K562 (cell line): ENCODE results near the gene POLR2B. TPM values are rescaled to one million over a fixed set of nuclear protein-coding genes. Genes with fewer than 3 reads are reported as not detected.

Experiments
- ATAC-seq: fragments of 200-7000 bp; cut with Tn5 transposase; 3 replicates; pipeline ENCODE4 v1.9.1; 2020; ENCODE audit warnings: moderate library complexity
- BruUV-seq: library from RNA; stranded (reverse); fragments of 400-500 nt; replicated peaks from 2 replicates; lab custom pipeline; 2021; lab: Mats Ljungman, UMichigan
- CTCF ChIA-PET: fragments of 300-600 bp; formaldehyde crosslinking; extraction: SDS; loops from one replicate; lab custom pipeline; 2021; ENCODE audit warnings: low intra/inter-chr PET ratio; lab: Yijun Ruan, JAX
- POLR2A ChIA-PET: fragments of 300-600, 350-650 bp; sonication (Branson Sonifier 250); formaldehyde crosslinking; extraction: SDS; loops from one replicate; lab custom pipeline; 2021; ENCODE audit warnings: antibody characterized with exemption, inconsistent platforms; lab: Yijun Ruan, JAX
- DNase-seq, 4 experiments: peaks; one replicate each; pipeline versions ENCODE4 v3.0.0 to v3.0.0-alpha.2; 2011 to 2018; ENCODE audit warnings: low spot score in 3 of 4, mixed read lengths in 3 of 4; ENCODE audit errors: extremely low read depth in 1 of 4
- FAIRE-seq: peaks from 2 replicates; lab custom pipeline; 2011; peaks lifted over from hg19 to GRCh38; lab: Jason Lieb, UNC
- H2AFZ ChIP-seq: 2 replicates; pipeline ENCODE4 v1.6.0; 2011; ENCODE audit warnings: low read depth, low read length, control low read depth, inconsistent platforms
- H3K27ac ChIP-seq: fragments of 200-600 bp; 3 replicates; pipeline ENCODE4 v1.8.0; 2011; ENCODE audit warnings: low read depth, mild to moderate bottlenecking, control low read depth, inconsistent platforms, low read length, moderate library complexity, mixed read lengths; ENCODE audit errors: extremely low read depth
- H3K27me3 ChIP-seq, 2 experiments: fragments of 300-600 bp in 1 of 2; 2 replicates in 1 of 2; 3 replicates in 1 of 2; pipeline versions ENCODE4 v1.6.0 to v1.8.0; 2011; ENCODE audit warnings: inconsistent platforms in 2 of 2, low read length in 2 of 2, mild to moderate bottlenecking in 1 of 2, mixed read lengths in 1 of 2, moderate library complexity in 1 of 2; ENCODE audit not compliant: control insufficient read depth in 2 of 2, insufficient read depth in 2 of 2
- H3K36me3 ChIP-seq: fragments of 300-600 bp; 3 replicates; pipeline ENCODE4 v1.8.0; 2011; ENCODE audit warnings: mild to moderate bottlenecking, low read length, inconsistent platforms; ENCODE audit not compliant: control insufficient read depth, insufficient read depth
- H3K4me1 ChIP-seq, 2 experiments: fragments of 200-600 bp in 1 of 2; replicated peaks in 1 of 2; 2 replicates in 1 of 2; 3 replicates in 1 of 2; pipeline versions ENCODE4 v1.5.1 to v1.8.0; 2011; ENCODE audit warnings: inconsistent platforms in 2 of 2, low read length in 2 of 2, mild to moderate bottlenecking in 1 of 2, mixed read lengths in 1 of 2, moderate library complexity in 1 of 2; ENCODE audit not compliant: control insufficient read depth in 2 of 2, insufficient read depth in 2 of 2
- H3K4me2 ChIP-seq: 2 replicates; pipeline ENCODE4 v1.6.1; 2011; ENCODE audit warnings: low read length, control low read depth, inconsistent platforms, mixed read lengths; ENCODE audit not compliant: insufficient read depth
- H3K4me3 ChIP-seq: fragments of 200-600 bp; sonication (generic), shearing (Covaris generic); 2 replicates; pipeline ENCODE4 v1.5.1; 2016; ENCODE audit warnings: control low read depth, inconsistent platforms
- H3K79me2 ChIP-seq: fragments of 200-600 bp; 3 replicates; pipeline ENCODE4 v1.8.0; 2011; ENCODE audit warnings: low read length, inconsistent platforms; ENCODE audit not compliant: control insufficient read depth, insufficient read depth
- H3K9ac ChIP-seq, 2 experiments: 2 replicates each; pipeline versions ENCODE4 v1.6.0 to v1.6.1; 2011; ENCODE audit warnings: low read depth in 2 of 2, low read length in 2 of 2, control low read depth in 1 of 2, inconsistent platforms in 1 of 2, mild to moderate bottlenecking in 1 of 2, mixed read lengths in 1 of 2; ENCODE audit not compliant: insufficient read depth in 1 of 2
- H3K9me1 ChIP-seq: one replicate; pipeline ENCODE4 v1.6.0; 2011; ENCODE audit warnings: inconsistent platforms, mild to moderate bottlenecking, low read length, moderate library complexity; ENCODE audit not compliant: control insufficient read depth, insufficient read depth
- H3K9me3 ChIP-seq: replicated peaks from 2 replicates; pipeline ENCODE4 v1.5.1; 2011; ENCODE audit warnings: low read depth, low read length, inconsistent platforms; ENCODE audit not compliant: control insufficient read depth, insufficient read depth
- H4K20me1 ChIP-seq: replicated peaks from 2 replicates; pipeline ENCODE4 v1.6.1; 2011; ENCODE audit warnings: low read length, inconsistent platforms, mixed read lengths; ENCODE audit not compliant: control insufficient read depth, insufficient read depth
- ARID2 ChIP-seq: fragments of 450-650 bp; IDR thresholded peaks from 2 replicates; pipeline ENCODE4 v1.6.1; 2017; ENCODE audit warnings: antibody characterized with exemption, mild to moderate bottlenecking
- BHLHE40 ChIP-seq: IDR thresholded peaks from 2 replicates; pipeline ENCODE4 v1.6.1; 2011; ENCODE audit warnings: low read length, improper control_type of control experiment
- CEBPB ChIP-seq: fragments of 450-650 bp; IDR thresholded peaks from 2 replicates; pipeline ENCODE4 v1.6.1; 2016; ENCODE audit warnings: missing genetic modification characterization, missing compliant biosample characterization
- CHD2 ChIP-seq: IDR thresholded peaks from 2 replicates; pipeline ENCODE4 v1.6.1; 2011; ENCODE audit warnings: low read depth, low read length
- CREM ChIP-seq: IDR thresholded peaks from 2 replicates; pipeline ENCODE4 v1.6.1; 2014; ENCODE audit warnings: antibody characterized with exemption, low read depth
- CTCF ChIP-seq, 3 experiments: IDR thresholded peaks in 2 of 3; conservative IDR thresholded peaks in 1 of 3; 2 replicates each; pipeline ENCODE4 v1.5.1; 2011 to 2012; ENCODE audit warnings: low read length in 3 of 3, mild to moderate bottlenecking in 3 of 3, control low read depth in 2 of 3, improper control_type of control experiment in 1 of 3, inconsistent platforms in 1 of 3, low read depth in 1 of 3, mixed read lengths in 1 of 3, moderate library complexity in 1 of 3; ENCODE audit not compliant: insufficient read depth in 2 of 3
- HDAC2 ChIP-seq: fragments of 450-650 bp; IDR thresholded peaks from 2 replicates; pipeline ENCODE4 v1.6.1; 2016; ENCODE audit warnings: mild to moderate bottlenecking
- KLF16 ChIP-seq: IDR thresholded peaks from 2 replicates; pipeline ENCODE4 v1.6.1; 2016; ENCODE audit warnings: antibody characterized with exemption
- NCOA2 ChIP-seq, 2 experiments: fragments of 450-650 bp; IDR thresholded peaks; 2 replicates each; pipeline ENCODE4 v1.6.1; 2018; ENCODE audit warnings: mild to moderate bottlenecking in 2 of 2, moderate library complexity in 1 of 2; ENCODE audit not compliant: partially characterized antibody in 2 of 2
- SMARCA4 ChIP-seq: fragments of 450-650 bp; IDR thresholded peaks from 2 replicates; pipeline ENCODE4 v1.6.1; 2016
- SRF ChIP-seq, 2 experiments: fragments of 250-450, 450-650 bp in 1 of 2; sonication (Bioruptor Pico) in 1 of 2; sonication (generic) in 1 of 2; formaldehyde crosslinking; IDR thresholded peaks; 2 replicates each; pipeline versions ENCODE4 v1.5.0 to v1.5.1; 2020 to 2022; ENCODE audit warnings: mild to moderate bottlenecking in 1 of 2, missing genetic modification reagents in 1 of 2
- TFAP4 ChIP-seq: sonication (generic); formaldehyde crosslinking; IDR thresholded peaks from 2 replicates; pipeline ENCODE4 v1.8.0; 2022; ENCODE audit warnings: missing genetic modification reagents, mild to moderate bottlenecking, moderate library complexity, borderline replicate concordance
- XRCC5 ChIP-seq: fragments of 200-400 bp; formaldehyde crosslinking; IDR thresholded peaks from 2 replicates; pipeline ENCODE4 v1.6.1; 2017; ENCODE audit warnings: low read depth, mild to moderate bottlenecking, low read length
- YY1 ChIP-seq, 3 experiments: IDR thresholded peaks; 2 replicates each; pipeline ENCODE4 v1.6.1; 2011; ENCODE audit warnings: low read length in 2 of 3, mild to moderate bottlenecking in 2 of 3, moderate library complexity in 2 of 3, borderline replicate concordance in 1 of 3, control low read depth in 1 of 3, low read depth in 1 of 3; ENCODE audit not compliant: insufficient read depth in 3 of 3, insufficient replicate concordance in 2 of 3, control insufficient read depth in 1 of 3, insufficient read length in 1 of 3; ENCODE audit errors: extremely low read depth in 1 of 3
- ZNF280A ChIP-seq: fragments of 450-650 bp; IDR thresholded peaks from 2 replicates; pipeline ENCODE4 v1.6.1; 2018; ENCODE audit warnings: mild to moderate bottlenecking, low read depth; ENCODE audit not compliant: partially characterized antibody
- ZSCAN29 ChIP-seq: fragments of 450-650 bp; IDR thresholded peaks from 2 replicates; pipeline ENCODE4 v1.6.1; 2017
- WGBS: fragments of 100-300 bp; shearing (Covaris generic); methylation state at CpG from one replicate; pipeline ENCODE4 v1.1.6; 2016; ENCODE audit warnings: low coverage, mixed read lengths; ENCODE audit not compliant: insufficient coverage; ENCODE audit errors: missing lambda C conversion rate; 5-methylcytosine and 5-hydroxymethylcytosine counted together
- in situ Hi-C: fragments of 300-500 bp; cut with MboI; formaldehyde crosslinking; loops from 4 replicates; pipeline ENCODE4 v1.15.0; 2018; ENCODE audit warnings: inconsistent platforms, mixed read lengths
- intact Hi-C: fragments of 100-400 bp; cut with micrococcal nuclease; formaldehyde crosslinking; loops from 2 replicates; pipeline ENCODE4 v1.14.2; 2022
- polyA plus RNA-seq, 8 experiments: library from polyadenylated mRNA; depleted of rRNA in 4 of 8; stranded (reverse) in 5 of 8; unstranded in 3 of 8; fragments of >200 nt; fragmentation: Nextera tagmentation in 2 of 8; fragmentation: Illumina TruSeq in 1 of 8; extraction: Ambion mirVana in 2 of 8; extraction: Trizol in 1 of 8; gene quantifications; 2 replicates each; pipeline versions ENCODE4 v1.2.1 to v1.2.3, GENCODE V29; 2011 to 2014; ENCODE audit warnings: inconsistent platforms in 1 of 8, missing spikeins in 1 of 8
- total RNA-seq, 7 experiments: library from RNA; depleted of rRNA in 6 of 7; stranded (reverse); fragments of >200 nt in 6 of 7; fragmentation: Illumina TruSeq in 2 of 7; extraction: Trizol in 2 of 7; gene quantifications; 2 replicates each; pipeline versions ENCODE4 v1.2.1 to v1.2.3, GENCODE V29; 2011 to 2021; ENCODE audit warnings: low replicate concordance in 1 of 7

Gene POLR2B
- total and polyA plus RNA-seq, 9 of the 15 experiments (the other 6 are each of a cell fraction or from before 2014, with no cell fraction given), result 60.9 to 208 (median 142) TPM

- Histone ChIP-seq H2AFZ (peak overlapping the region; percentile 20), H3K4me1 (no peaks in the 10 kb centered on the region), H3K79me2 (no peaks in the 10 kb centered on the region), H3K4me3 (no peak overlapping the region), H3K4me2 (peak overlapping the region; percentile 2; the same call in 1 of the 2 replicates), H3K27me3 (peaks cover 16 to 17% of the 10 kb centered on the region in 2 experiments; a peak in 4 of 5 replicates), H3K9me1 (no peaks in the 10 kb centered on the region), H4K20me1 (no peaks in the 10 kb centered on the region), H3K27ac (no peak overlapping the region), H3K9ac (no peak overlapping the region), H3K36me3 (no peaks in the 10 kb centered on the region), H3K9me3 (no peaks in the 10 kb centered on the region)
- FAIRE-seq (peak; percentile 64), ATAC-seq (peak; percentile 95), DNase-seq (peak; percentile 59 to 72 (median 66))
- BruUV-seq, result no TSS peak
- intact Hi-C loops, result loop anchor here (2.0 kb wide), 1 partner anchor 125 kb away; no protein-coding TSS in a partner anchor
- 13% methylated on average over 15 of the region's 15 CpGs for WGBS
- ChIA-PET POLR2A (no interaction called here), CTCF (no interaction called here)
- in situ Hi-C loops, result no loop called here
- no peak for TF ChIP-seq HDAC2
- TF ChIP-seq ZNF280A, result no peak
- peak; percentile 67; the same call in 1 of the 2 replicates for TF ChIP-seq XRCC5
- 0 out of 2 replicates have a peak, but pooled peaks have one; percentile 18 for TF ChIP-seq SMARCA4
- TF ChIP-seq YY1 (IDR thresholded peaks at IDR 0.05; ENCODE audit: borderline replicate concordance in 1 of 3, control insufficient read depth in 1 of 3, extremely low read depth in 1 of 3, insufficient read depth in 3 of 3, insufficient read length in 1 of 3, insufficient replicate concordance in 2 of 3, low read depth in 1 of 3, low read length in 2 of 3), result peak in 1 of 3 experiments; percentile 19
- TF ChIP-seq ARID2, result 0 out of 2 replicates have a peak, but pooled peaks have one; percentile 19
- no peak for TF ChIP-seq CHD2
- 0 out of 2 replicates have a peak, but pooled peaks have one; percentile 20 for TF ChIP-seq CREM
- TF ChIP-seq BHLHE40, result peak; percentile 43; the same call in 1 of the 2 replicates
- TF ChIP-seq TFAP4 (CRISPR knock-in tag), result peak; percentile 47; the same call in 1 of the 2 replicates
- TF ChIP-seq SRF (CRISPR knock-in tag; IDR thresholded peaks at IDR 0.05), result no peak
- TF ChIP-seq CTCF (IDR thresholded peaks at IDR 0.05 in 2 of 3, conservative IDR thresholded peaks at IDR 0.05 in 1 of 3; ENCODE audit: insufficient read depth in 2 of 3, low read depth in 1 of 3, low read length in 3 of 3), result peak; percentile 81 to 90 (median 85)
- no peak for TF ChIP-seq ZSCAN29
- no peak for TF ChIP-seq NCOA2 (IDR thresholded peaks at IDR 0.05; ENCODE audit: partially characterized antibody in 2 of 2)
- no peak for TF ChIP-seq CEBPB (tag)
- TF ChIP-seq KLF16, result peak; percentile 24; the same call in 1 of the 2 replicates
Observed at GRCh38 chr4:57037982-57038604, 59.4 kb downstream of the POLR2B start.
